HG02981 (cell line): ENCODE measurements around the gene FNDC1.
A peak's percentile ranks its signal among the peaks of the same experiment; 100 is the strongest.

ENCODE experiments used
- ATAC-seq: cut with Tn5 transposase; IDR thresholded peaks from one replicate; pipeline ENCODE4 v1.9.1; 2021; ENCODE audit warnings: mild to moderate bottlenecking, moderate library complexity; ENCODE audit not compliant: unreplicated experiment

Gene FNDC1

GRCh38 chr6:159203304-159204005 lies 34.3 kb downstream of the FNDC1 start:
- no peak for ATAC-seq

GRCh38 chr6:159204605-159205004 lies 35.4 kb downstream of the FNDC1 start:
- ATAC-seq, result no peak

- ATAC-seq, result no peak
Observed at GRCh38 chr6:159212028-159212427, 42.8 kb downstream of the FNDC1 start.

GRCh38 chr6:159212525-159213280 lies 43.5 kb downstream of the FNDC1 start:
- no peak for ATAC-seq

GRCh38 chr6:159213405-159213804 lies 44.2 kb downstream of the FNDC1 start:
- ATAC-seq, result no peak

- no peak for ATAC-seq
Observed at GRCh38 chr6:159214281-159214680, 45.1 kb downstream of the FNDC1 start.

GRCh38 chr6:159217595-159218275 lies 48.5 kb downstream of the FNDC1 start:
- peak; percentile 69 for ATAC-seq

GRCh38 chr6:159220093-159220492 lies 50.9 kb downstream of the FNDC1 start:
- no peak for ATAC-seq

- no peak for ATAC-seq
Observed at GRCh38 chr6:159221486-159222170, 52.4 kb downstream of the FNDC1 start.

GRCh38 chr6:159224452-159224851 lies 55.3 kb downstream of the FNDC1 start:
- ATAC-seq, result no peak

GRCh38 chr6:159229651-159230051 lies 60.5 kb downstream of the FNDC1 start:
- ATAC-seq, result no peak

GRCh38 chr6:159232106-159232645 lies 63.0 kb downstream of the FNDC1 start:
- no peak for ATAC-seq

GRCh38 chr6:159232751-159233150 lies 63.6 kb downstream of the FNDC1 start:
- no peak for ATAC-seq

- ATAC-seq, result no peak
Observed at GRCh38 chr6:159233365-159234101, 64.3 kb downstream of the FNDC1 start.

GRCh38 chr6:159234102-159234553 lies 64.9 kb downstream of the FNDC1 start:
- no peak for ATAC-seq

GRCh38 chr6:159238920-159239558 lies 69.8 kb downstream of the FNDC1 start:
- ATAC-seq, result no peak

GRCh38 chr6:159249128-159249527 lies 79.9 kb downstream of the FNDC1 start:
- no peak for ATAC-seq

GRCh38 chr6:159249752-159250151 lies 80.6 kb downstream of the FNDC1 start:
- ATAC-seq, result no peak

GRCh38 chr6:159250633-159251032 lies 81.4 kb downstream of the FNDC1 start:
- no peak for ATAC-seq
